ENCODE data around the gene CSMD2. TPM values are rescaled to one million over a fixed set of nuclear protein-coding genes. Genes with fewer than 3 reads are reported as not detected.

Gene CSMD2
- total and polyA plus RNA-seq, 12 donors, result 0.35 to 5.1 (median 1.5) TPM

DNA sequence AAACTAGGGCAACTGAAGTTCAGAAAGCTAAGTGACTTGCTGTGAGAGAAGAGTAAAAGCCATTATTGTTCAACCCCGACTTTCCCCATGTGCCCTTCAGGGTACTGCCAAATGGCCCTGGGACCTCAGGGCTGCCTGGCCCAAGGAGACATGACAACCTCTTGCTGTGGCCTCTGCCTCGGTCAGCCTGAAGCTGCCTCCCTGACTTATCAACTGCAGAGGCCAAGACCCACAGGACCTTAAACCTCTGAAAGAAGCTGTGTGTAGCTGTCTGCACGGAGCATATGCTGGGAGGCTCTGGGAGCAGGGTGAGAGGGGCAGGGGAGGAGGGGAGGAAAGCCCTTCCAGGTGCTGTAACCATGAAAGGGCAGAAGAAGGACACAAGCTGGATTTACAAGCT, 265.3 kb downstream of the CSMD2 start:
- H3K36me3 ChIP-seq (replicated peaks in 1 of 2), result no peaks in the 10 kb centered on the region
- no peak overlapping the region for H3K4me3 ChIP-seq
- peaks cover 10 to 20% of the 10 kb centered on the region in 2 donors for H3K4me1 ChIP-seq (replicated peaks in 1 of 2)
- 17 to 67% (median 57%) methylated on average over 1 to 3 of the region's 3 CpGs for WGBS, 4 donors
- H3K9me3 ChIP-seq (replicated peaks in 1 of 3), result no peaks in the 10 kb centered on the region
- intact Hi-C loops (cut with DNase I), result no loop called here
- no peaks in the 10 kb centered on the region for H3K27me3 ChIP-seq
- no peak for DNase-seq
- TF ChIP-seq POLR2A (IDR thresholded peaks at IDR 0.05), result no peak
- TF ChIP-seq, protein P1, sequence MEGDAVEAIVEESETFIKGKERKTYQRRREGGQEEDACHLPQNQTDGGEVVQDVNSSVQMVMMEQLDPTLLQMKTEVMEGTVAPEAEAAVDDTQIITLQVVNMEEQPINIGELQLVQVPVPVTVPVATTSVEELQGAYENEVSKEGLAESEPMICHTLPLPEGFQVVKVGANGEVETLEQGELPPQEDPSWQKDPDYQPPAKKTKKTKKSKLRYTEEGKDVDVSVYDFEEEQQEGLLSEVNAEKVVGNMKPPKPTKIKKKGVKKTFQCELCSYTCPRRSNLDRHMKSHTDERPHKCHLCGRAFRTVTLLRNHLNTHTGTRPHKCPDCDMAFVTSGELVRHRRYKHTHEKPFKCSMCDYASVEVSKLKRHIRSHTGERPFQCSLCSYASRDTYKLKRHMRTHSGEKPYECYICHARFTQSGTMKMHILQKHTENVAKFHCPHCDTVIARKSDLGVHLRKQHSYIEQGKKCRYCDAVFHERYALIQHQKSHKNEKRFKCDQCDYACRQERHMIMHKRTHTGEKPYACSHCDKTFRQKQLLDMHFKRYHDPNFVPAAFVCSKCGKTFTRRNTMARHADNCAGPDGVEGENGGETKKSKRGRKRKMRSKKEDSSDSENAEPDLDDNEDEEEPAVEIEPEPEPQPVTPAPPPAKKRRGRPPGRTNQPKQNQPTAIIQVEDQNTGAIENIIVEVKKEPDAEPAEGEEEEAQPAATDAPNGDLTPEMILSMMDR (IDR thresholded peaks at IDR 0.05), result no peak
- no peak overlapping the region for H3K27ac ChIP-seq

DNA sequence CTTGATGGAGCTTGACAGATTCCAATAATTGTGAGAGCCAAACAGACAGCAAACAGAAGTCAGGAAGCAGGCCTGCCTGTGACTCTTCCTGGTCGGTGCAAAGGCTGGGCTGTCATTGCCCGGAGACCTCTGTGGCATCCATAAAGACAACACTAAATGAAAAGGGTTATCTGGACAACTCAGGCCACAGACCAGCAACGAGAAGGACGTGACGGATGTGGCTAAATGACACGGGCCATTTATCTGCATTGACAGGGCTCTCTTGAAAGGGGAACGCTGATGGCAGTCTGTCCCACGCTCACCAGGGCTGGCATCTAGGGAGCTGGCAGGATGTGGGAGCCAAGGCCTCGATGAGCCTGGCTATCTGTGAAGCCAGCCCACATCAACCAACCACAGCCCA, 266.1 kb downstream of the CSMD2 start:
- 57 to 89% (median 68%) methylated on average over 6 to 9 of the region's 9 CpGs for WGBS, 4 donors
- H3K27ac ChIP-seq, result peak overlapping the region in 1 of 5 donors; percentile 2
- H3K4me3 ChIP-seq, result no peak overlapping the region

DNA sequence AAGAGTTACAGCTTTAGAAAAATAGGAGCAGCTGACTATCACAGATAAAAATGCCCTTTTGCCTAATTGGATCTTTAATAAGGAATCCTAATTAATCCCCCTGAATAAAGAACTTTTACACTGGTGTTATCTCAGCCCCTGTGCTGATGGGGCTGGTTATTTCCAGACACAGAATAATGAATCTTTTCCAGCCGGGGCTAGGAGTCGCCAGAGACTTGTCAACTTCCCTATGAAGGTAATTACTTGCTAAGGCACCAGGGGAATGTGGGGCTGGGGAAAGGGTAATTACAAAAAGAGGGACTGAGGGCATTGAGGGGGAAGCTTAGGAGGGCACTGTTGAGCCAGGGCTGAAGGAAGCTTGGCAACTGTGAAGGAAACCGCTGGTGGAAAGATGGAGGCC, 266.6 kb downstream of the CSMD2 start:
- intact Hi-C loops (cut with DNase I), result no loop called here
- H3K27ac ChIP-seq, result peak overlapping the region in 1 of 5 donors; percentile 2
- no peak for TF ChIP-seq POLR2A (IDR thresholded peaks at IDR 0.05)
- TF ChIP-seq, protein P1 (IDR thresholded peaks at IDR 0.05), result no peak
- no peaks in the 10 kb centered on the region for H3K36me3 ChIP-seq (replicated peaks in 1 of 2)
- no peak overlapping the region for H3K4me3 ChIP-seq
- H3K27me3 ChIP-seq, result no peaks in the 10 kb centered on the region
- peaks cover 10 to 17% of the 10 kb centered on the region in 2 donors for H3K4me1 ChIP-seq (replicated peaks in 1 of 2)
- H3K9me3 ChIP-seq (replicated peaks in 1 of 3), result no peaks in the 10 kb centered on the region
- WGBS, 4 donors, result 75 to 84% (median 78%) methylated on average over 3 of the region's 3 CpGs
- no peak for DNase-seq

More for the DNA sequence above, 266.1 kb downstream of the CSMD2 start:
- Histone ChIP-seq H3K9me3 (replicated peaks in 1 of 3) (no peaks in the 10 kb centered on the region), H3K4me1 (replicated peaks in 1 of 2) (peaks cover 10 to 20% of the 10 kb centered on the region in 2 donors), H3K36me3 (replicated peaks in 1 of 2) (no peaks in the 10 kb centered on the region), H3K27me3 (no peaks in the 10 kb centered on the region)
- no peak for DNase-seq
- no peak for TF ChIP-seq POLR2A (IDR thresholded peaks at IDR 0.05)
- TF ChIP-seq, protein P1 (IDR thresholded peaks at IDR 0.05), result no peak
- intact Hi-C loops (cut with DNase I), result no loop called here

DNA sequence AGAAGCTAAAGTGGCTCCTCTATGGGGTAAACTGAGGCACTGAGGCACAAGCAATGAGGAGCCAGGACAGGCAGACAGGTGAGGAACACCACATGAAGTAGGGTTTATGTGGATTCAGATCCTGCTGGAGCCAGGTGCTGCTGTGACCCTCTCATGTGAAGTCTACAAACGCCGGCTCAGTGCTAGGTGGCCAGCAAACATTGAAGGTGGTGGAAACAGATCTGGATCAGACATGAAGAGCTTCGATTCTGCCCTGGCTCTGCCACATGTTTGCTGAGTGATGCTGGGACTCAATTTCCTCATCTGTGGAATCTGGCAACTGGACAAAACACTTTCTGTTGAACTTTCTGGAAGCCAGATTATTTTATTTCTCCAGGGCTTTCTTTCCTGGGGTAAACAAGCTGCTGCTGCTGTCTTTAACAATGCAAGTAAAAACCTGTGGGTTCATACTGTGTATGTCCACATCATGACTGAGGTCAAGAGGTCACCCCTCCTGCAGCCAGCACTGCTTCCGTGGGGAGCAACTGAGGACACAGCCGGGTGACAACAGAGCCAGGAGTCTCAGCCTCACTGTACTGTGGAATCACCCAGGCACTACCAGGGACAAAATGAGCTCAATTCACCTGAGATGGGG, 267.8 kb downstream of the CSMD2 start:
- no peak overlapping the region for H3K4me3 ChIP-seq
- H3K9me3 ChIP-seq (replicated peaks in 1 of 3), result no peaks in the 10 kb centered on the region
- H3K27me3 ChIP-seq, result no peaks in the 10 kb centered on the region
- intact Hi-C loops (cut with DNase I), result no loop called here
- TF ChIP-seq, protein P1 (IDR thresholded peaks at IDR 0.05), result no peak
- TF ChIP-seq POLR2A (IDR thresholded peaks at IDR 0.05), result no peak
- H3K4me1 ChIP-seq (replicated peaks in 1 of 2), result peaks cover 8 to 10% of the 10 kb centered on the region in 2 donors
- 69 to 80% (median 76%) methylated on average over 3 to 5 of the region's 5 CpGs for WGBS, 4 donors
- no peak overlapping the region for H3K27ac ChIP-seq
- DNase-seq, result no peak
- H3K36me3 ChIP-seq (replicated peaks in 1 of 2), result no peaks in the 10 kb centered on the region
